NOMO-1 treated with DMSO at 0.1 percent for 48 hours (cell line): ENCODE results near the gene STK24.

Experiments
- DNase-seq: peaks from one replicate; lab custom pipeline; 2025; ENCODE audit not compliant: unreplicated experiment; lab: John Stamatoyannopoulos, UW

The STK24 gene

DNA sequence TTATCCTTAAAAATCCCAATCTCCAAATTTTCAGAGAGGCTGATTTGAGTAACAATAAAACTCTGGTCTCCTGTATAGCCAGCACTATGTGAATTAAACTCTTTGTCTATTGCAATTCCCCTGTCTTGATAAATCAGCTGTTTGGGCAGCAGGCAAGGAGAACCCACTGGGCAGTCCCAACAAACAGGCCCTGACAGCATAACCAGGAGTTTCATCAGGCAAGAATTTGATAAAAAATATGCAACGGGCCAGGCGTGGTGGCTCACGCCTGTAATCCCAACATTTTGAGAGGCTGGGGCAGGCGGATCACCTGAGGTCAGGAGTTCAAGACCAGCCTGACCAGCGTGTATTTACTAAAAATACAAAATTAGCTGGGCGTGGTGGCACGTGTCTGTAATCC, 42.1 kb downstream of the STK24 start:
- no peak for DNase-seq

DNA sequence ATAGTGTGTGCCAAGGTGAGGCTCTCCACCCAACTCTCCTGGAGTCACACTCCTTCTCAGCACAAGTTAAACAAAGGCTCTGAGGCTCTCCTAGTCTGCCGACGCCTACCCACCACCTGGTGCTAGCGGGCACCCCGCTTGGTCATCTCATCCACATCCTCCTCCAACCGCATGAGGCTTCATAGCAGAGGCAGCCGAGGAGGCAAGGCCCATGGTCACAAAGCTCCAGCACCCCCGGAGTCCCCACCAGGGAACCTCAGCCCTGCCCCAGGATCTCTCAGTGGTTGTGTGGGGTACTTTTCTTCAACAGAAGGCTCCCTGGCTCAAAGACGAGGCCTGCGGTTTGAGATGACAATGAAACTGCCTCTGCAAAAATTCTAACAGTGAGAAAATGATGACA, 43.0 kb downstream of the STK24 start:
- no peak for DNase-seq

DNA sequence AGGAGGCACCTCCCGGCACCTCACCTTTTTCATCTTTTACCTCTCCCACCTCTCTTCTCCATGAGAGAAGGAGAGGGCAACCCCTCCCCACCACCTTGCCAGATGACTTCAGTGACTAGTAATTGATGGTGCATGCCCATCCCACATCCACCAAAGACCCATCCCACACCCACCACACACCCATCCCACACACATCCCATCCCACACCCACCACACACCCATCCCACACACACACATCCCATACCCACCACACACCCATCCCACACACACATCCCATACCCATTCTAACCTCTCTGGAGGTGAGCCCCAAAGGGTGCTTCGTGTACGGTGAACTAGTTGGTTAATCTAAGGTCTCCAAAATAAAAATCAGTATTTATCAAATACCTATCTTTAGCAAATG, 44.7 kb downstream of the STK24 start:
- no peak for DNase-seq

DNA sequence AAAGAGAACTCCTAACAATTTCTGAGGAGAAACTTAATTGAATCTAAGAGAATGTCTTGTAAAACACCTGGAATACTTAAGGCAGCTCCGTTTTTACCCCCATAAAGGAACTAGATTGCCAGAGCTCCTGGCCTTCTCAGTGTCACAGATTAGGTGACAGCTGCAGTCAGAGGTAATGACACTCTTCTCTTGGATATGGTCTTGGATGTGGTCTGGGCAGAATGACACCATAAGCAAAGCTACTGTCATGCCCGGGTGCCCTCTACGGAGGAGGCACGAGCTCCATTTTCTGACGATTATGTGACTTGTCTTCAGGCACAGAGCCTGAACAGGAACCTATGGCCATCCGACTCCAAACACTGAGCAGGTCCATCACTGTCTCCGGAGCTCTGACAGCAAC, 46.7 kb downstream of the STK24 start:
- DNase-seq: no peak

DNA sequence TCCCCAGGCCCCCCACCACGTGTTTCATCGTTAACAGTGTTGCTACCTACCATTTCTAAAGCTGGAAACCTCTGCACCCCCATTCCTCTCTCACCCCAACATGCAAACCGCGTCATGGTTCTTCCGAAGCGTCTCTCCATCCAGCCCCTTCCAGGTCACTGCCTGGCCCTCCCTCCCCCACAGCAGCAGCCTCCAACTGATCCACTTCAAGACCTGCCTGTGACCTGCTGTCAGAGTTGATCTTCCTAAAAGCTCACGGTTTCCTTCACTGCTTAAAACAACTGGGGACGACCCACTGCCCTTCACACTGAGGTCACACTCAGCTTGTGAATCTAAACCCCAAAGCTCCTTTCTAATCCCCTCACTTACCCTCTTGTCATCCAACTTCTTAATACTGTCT, 47.7 kb downstream of the STK24 start:
- no peak for DNase-seq

DNA sequence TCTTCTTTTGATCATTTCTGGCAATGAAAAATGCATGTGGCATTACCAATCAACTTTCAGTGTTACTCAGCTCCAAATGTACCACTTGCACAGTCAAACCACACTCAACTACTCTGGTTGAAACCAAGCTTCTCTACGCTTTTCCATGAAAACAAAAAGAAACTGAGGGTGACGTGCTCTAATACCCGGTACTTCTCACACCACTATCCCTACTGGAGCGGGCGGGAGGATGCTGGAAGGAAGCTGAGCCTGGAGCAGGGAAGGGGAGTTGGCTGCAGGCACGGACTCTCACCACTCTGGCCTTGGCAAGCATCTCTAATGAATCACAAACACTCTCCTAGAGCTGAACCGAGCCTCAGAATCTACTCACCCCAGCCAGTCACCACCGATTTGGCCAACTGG, 48.2 kb downstream of the STK24 start:
- DNase-seq: no peak

DNA sequence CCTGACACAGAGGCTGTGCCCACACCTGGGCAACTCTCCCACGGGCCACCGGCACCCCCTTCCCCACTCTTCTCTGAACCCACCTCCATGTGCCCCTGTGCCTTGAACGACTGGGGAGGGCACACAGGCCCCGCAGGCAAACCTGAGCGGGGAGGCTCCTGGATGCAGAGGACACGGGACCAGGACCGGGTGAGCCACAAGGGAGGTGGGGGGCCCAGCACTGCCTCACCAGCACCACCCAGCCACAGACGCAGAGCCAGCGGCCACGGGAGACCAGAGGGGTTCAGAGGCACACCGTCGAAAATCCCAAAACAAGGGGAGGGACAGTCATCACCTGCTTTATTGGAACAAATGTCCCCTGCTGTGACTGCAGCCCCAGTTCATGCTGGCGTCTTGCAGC, 49.4 kb downstream of the STK24 start:
- no peak for DNase-seq

DNA sequence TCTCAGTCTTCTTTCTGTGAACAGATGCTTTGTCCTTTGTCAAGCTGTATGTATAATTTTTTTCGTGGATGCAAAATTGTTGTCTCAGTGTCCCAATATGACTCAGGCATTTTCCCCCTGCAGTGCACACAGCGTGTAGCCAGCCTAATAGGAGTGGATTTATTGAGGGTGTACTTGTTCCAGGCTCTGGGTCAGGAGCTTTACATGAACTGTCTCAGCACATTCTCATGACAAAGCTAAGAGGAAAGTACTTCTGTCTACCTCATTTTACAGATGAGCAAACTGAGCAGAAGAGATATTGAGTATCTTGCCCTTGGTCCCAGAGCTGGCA, 50.8 kb downstream of the STK24 start:
- DNase-seq: no peak

DNA sequence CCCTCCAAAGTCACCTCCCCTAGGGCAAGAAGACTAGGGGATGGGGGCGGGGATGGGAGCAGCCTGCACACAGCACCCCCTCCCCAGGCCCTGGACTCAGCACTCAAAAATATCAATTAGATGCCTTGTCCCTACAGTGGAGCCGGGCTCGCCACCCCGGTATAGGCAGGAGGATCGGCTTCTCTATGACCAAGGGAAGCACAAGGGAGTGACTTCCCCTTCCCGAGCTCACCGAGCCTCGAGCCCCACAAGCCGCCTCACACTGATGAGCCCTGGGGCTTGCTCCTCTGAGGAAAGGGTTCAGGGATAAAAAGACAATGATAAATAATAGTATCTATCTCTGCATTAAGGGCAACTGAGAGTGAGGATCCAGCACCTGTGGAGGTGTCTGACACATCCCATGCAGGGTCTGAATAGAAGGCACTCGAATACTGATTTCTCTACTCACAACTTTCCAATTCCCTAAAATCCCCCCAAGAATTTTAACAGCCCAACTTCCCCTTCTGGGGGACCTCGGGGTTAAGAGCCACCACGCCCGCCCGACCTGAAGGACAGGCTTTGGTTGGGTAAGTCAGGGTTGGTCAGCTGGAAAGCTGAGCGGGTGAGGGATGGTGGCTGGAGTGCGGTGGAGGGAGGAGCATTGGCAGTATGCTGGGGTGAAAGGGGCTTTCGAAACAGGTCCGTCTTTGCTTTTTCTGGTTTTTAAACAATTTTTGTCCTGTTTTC, 51.3 kb downstream of the STK24 start:
- DNase-seq: no peak

DNA sequence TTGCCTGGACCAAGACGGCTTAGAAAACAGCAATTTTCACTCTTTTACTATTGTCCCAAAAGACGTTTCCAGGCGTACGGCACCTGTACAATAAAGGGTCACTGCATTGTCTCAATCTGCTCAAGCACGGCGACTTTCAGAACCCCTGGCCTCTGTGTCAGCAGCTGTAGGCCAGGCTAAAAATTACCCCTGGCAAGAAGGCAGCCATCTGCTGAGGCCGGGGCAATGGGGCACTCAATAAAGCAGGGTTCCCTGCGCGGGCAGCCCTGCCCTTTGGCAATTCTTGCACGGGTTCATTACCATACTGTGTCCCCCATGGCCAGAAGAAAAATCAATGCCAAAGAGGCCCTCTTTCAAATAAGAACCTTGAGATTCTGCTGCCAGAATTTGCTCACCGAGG, 52.1 kb downstream of the STK24 start:
- DNase-seq: no peak

DNA sequence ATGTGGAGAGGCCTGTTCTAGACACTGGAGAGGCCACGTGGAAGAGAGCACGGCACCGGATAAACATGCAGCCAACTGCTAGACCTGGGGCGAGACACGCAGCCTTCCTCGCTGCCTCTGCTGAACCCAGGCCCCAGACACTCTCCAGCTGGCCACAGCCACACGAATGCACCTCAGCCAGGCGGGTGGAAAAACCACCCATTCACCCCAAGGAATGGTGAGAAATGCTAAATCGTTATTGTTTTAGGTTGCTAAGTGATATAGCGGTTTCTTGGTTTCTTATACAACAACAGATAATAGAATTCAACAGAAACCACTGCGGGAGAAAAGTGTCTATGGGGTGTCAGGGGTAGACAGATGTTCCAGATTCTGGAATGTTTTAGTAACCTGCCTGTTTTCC, 52.5 kb downstream of the STK24 start:
- no peak for DNase-seq

DNA sequence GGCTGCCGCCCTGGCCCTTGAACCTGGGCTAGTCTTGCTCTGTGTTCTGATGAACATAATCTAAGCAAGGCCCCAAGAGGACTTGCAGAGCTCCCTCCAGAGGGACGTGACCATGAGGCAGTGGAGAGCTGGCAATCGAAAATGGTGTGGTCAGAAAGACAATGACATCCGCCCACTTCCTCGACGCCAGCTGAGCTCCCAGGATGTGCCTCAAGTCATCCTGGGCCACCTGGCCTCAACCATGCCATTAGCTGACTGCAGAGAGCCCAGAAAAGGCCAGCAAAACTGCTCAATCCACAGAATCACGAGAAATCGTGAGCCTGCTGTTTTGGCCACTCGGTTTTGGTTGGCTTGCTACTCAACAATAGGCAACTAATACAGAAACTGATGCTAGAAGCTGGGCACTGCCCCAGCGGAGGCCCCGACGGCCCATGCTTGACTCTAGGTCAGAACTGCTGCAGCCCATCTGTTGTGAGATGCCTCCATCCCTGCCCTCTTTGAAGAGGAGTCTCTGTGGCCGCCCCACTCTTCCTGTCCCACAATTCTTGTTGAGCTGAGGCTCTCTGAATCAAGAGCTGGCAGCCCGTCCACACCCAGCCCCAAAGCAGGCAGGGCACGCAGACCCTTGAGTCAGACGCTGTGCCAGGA, 53.3 kb downstream of the STK24 start:
- no peak for DNase-seq

DNA sequence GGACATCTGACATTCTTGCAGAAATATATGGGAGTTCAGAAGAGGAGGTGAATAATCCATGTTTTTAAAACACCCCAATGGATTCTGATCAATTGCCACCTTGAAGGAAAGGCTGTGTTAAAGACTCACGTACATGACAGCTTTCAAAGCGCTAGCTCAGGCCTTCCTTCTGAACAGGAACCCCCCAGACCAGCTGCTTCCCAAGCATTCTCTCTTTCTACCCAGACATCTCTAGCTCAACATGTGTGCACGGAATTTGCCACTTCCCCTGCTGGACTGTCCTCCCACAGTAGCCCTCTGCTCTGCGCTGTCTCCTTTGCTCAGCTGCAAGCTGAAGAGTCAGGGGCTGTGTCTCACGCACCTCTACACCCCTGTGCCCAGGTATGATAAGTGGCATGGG, 54.5 kb downstream of the STK24 start:
- DNase-seq: no peak

DNA sequence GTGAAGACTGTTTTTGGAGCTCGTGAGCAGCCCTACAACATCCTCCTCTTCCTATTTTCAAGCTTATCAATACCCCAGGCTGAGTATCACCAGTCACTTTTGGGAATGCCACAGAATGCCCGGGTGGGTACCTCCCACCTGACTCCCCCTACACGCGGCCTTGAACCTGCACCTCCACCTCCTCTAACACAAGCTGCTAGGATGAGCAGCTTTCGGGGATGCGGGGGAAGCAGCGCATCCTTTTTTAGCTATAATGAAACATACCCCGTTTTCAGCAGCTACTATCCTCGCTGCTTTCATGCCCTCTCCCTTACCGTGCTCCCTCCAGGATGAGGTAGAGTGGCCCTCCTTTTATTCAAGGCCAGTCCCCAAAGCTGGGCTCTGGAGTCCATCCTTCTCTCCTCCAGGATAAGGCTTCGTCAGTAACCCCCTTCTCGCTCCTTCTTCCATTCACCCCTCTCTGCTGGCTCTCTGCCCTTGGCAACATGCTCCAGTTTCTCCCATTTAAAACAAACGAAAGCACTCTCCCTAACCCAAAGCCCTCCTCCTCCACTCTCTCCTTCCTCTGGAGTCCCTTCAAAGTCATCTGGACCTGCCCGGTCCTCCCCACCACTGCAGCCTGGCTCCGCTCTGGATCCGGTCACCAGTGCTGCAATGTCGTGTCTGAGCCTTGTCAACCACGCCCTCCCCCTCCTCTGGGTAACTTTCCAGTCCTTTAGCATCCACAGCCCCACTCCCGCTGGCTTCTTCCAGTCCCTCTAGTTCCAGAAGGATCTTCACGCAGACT, 55.3 kb downstream of the STK24 start:
- no peak for DNase-seq

DNA sequence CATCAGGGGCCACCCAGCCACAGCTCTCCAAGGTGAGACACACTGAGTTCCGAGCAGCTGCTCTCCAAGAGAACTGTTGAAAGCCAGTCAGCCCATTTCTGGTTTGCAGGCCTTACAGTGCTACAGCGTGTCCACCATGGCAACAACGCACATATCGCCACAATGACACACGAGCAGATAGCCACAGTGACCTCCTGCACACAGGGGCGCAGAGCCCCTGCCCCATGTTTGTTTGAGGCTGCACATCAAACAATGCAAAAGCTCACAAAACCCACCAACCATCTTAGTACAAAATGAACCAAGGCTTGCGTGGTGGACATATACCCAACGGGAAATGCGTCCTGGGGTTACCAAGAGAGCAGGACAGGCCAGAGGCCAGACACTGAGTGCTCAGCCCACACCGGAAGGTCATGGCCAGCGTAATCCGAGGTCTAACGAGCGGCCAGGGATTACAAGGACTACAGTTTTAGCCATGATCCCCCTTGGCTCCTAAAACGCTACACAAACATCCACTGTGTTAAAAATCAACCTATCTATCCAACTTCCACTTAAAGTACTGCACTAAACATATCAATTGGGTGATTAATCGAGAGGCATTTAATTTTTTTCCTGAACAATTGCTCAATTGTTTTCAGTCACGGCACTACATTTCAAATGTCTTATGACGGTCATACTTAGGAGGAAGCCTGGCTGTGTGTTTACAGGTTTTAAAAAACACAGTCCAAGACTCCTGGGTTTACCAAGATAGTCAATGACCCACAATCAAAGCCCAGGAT, 56.0 kb downstream of the STK24 start:
- DNase-seq: no peak

DNA sequence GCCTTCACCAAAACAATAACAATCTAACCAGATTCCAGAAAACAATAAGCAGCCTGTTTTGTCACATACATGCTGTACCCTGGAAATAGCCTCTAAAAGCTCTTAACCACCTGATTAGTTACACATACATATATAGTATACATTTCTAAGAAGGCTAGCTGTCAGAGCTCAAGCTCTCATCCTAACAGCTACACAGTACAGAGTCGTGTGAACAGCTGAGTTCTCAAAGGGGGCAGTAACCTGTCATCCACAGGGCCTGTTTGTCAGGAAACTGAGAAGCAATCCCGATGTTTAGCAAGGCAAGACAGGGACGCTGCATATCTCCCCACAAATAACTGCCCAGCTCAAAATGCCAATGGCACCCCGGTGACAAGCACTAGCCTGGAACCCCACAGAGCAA, 56.9 kb downstream of the STK24 start:
- DNase-seq: no peak

DNA sequence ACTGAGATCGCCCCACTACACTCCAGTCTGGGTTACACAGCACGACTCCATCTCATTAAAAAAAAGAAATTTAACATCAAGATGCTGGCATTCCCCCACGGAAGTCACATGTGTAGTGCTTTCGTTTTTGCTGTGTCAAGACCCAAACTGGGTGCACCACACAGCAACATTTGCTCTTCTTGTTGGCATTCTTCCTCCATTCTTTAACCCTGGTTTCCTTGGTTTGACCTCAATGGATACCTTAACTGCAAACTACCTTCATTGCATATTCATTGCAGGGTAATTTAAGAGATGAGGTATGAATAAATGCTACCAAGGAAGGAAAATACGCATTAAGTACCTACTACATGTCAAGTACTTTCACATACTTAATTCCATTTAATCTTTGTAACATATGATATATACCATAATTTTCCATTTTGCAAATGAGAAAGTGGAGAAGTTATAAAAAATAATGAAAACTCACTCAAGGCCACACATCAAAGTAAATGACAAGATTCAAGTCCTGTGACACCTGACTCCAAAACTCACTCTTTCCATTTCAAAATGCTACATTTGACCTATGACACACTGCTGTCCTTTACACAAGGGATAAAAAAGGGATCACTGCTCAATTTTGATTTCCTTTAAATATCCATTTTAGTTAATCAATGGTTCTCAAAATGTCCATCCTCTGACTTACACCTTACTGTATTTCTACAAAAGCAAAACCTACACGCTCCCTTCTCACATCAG, 59.2 kb downstream of the STK24 start:
- DNase-seq: no peak

DNA sequence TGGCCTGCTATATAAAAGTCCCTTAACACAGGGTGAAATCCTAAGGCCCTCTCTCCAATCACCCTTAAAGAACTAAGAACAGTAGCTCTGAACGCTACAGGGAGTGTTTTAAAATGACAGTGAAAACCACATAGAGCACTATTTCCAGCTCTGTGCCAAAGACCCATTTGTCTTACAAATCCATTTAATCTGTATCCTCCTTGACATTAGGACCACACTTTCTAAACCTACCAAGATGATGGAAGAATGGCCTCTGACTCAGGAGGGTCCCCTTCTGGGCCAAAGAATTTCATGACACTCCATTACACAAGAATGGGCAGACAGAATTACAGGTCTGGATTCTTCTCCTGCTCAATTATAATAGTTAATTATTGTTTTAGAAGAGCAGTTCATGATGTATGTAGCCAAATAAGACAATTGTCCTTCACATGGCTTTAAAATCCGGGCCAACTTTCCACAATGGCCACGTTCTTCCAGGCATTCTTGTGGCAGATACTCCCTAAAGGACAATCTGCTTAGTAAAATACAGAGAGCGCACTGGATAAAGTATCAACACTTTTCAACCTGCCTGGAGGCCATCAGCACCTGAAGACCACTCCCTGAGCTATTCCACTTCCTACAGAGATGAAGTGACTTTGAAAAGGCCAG, 61.0 kb downstream of the STK24 start:
- DNase-seq: no peak

DNA sequence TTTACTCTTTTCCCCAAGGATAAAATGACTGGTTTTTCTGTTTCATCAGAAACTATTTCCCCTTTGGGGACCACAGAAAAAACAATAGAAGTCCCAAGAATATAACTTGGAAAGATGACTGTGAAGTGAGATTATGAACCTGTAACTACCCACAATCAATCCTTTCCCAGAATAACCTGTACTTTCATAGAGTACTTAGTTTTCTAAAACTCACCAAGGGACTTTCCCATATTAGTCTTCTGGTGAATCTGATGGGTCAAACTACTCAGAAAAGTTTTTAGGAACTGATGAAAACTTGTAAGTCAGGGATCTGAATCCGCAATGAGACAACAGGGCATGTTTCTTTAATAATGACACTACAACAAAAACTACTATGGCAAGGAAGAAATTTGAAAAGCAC, 62.6 kb downstream of the STK24 start:
- no peak for DNase-seq

DNA sequence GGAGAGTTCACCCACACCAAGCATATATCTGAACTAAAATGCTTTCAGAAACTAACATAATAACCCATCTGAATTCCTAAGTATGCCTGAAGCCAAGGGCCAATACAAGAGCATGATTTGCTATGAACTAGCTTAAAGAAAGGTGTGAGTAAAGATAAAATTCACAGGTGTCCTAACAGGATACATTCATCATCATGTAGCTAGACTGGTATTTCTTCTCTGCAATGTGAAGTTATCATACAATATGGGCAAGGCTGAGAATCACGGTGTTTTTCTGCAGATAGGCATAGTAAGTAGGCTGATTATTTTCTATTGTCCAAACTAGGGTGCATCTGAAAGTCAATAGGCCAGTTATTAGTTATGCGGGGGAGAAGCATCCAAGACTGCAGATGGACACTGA, 63.1 kb downstream of the STK24 start:
- no peak for DNase-seq
